WTC11 (cell line): ENCODE results near the gene USP11. TPM values are rescaled to one million over a fixed set of nuclear protein-coding genes. Genes with fewer than 3 reads are reported as not detected.
A peak's percentile ranks its signal among the peaks of the same experiment; 100 is the strongest.

Experiments used
- ATAC-seq: fragments of 200-7000 bp; cut with Tn5 transposase; 2 replicates; pipeline ENCODE4 v1.10.0; 2021; ENCODE audit warnings: mild to moderate bottlenecking, moderate library complexity
- CTCF ChIA-PET: fragments of 300-600 bp; sonication (Branson Sonifier 250); formaldehyde crosslinking; loops from one replicate; lab custom pipeline; 2021; ENCODE audit warnings: antibody characterized with exemption; lab: Charles Lee
- POLR2A ChIA-PET: fragments of 350-600 bp; sonication (Branson Sonifier 250); formaldehyde crosslinking; loops from one replicate; lab custom pipeline; 2021; ENCODE audit warnings: antibody characterized with exemption; lab: Charles Lee
- DNase-seq: peaks from one replicate; pipeline ENCODE4 v3.0.0; 2021; ENCODE audit warnings: low spot score
- H3K27ac Mint-ChIP-seq: 2 replicates; pipeline ENCODE4 v1.8.0; 2021; ENCODE audit warnings: mixed read lengths
- H3K27me3 Mint-ChIP-seq: 2 replicates; pipeline ENCODE4 v1.8.0; 2021; ENCODE audit warnings: low read depth, mild to moderate bottlenecking, moderate library complexity, mixed read lengths
- H3K36me3 Mint-ChIP-seq: 2 replicates; pipeline ENCODE4 v1.8.0; 2021; ENCODE audit warnings: mixed read lengths
- H3K4me1 Mint-ChIP-seq: 2 replicates; pipeline ENCODE4 v1.8.0; 2022; ENCODE audit warnings: mixed read lengths
- H3K4me3 Mint-ChIP-seq: 2 replicates; pipeline ENCODE4 v1.8.0; 2021; ENCODE audit warnings: mild to moderate bottlenecking, moderate library complexity, mixed read lengths
- H3K9me3 Mint-ChIP-seq: 2 replicates; pipeline ENCODE4 v1.8.0; 2021; ENCODE audit warnings: mixed read lengths
- CREM ChIP-seq: sonication (generic); formaldehyde crosslinking; IDR thresholded peaks from 2 replicates; pipeline ENCODE4 v1.8.1; 2022; ENCODE audit warnings: mild to moderate bottlenecking, missing genetic modification reagents, moderate library complexity
- ELF4 ChIP-seq: sonication (generic); formaldehyde crosslinking; IDR thresholded peaks from 2 replicates; pipeline ENCODE4 v1.8.1; 2022; ENCODE audit warnings: low read depth, mild to moderate bottlenecking, moderate library complexity, missing genetic modification reagents
- FOXK1 ChIP-seq: sonication (generic); formaldehyde crosslinking; IDR thresholded peaks from 2 replicates; pipeline ENCODE4 v1.8.0; 2022; ENCODE audit warnings: mild to moderate bottlenecking, moderate library complexity, missing genetic modification reagents
- GTF2I ChIP-seq: fragments of 250-450 bp; sonication (Bioruptor Pico); conservative IDR thresholded peaks from 2 replicates; pipeline ENCODE4 v1.4.0; 2021; ENCODE audit warnings: mild to moderate bottlenecking
- MYBL2 ChIP-seq: sonication (generic); formaldehyde crosslinking; IDR thresholded peaks from 2 replicates; pipeline ENCODE4 v1.8.1; 2023; ENCODE audit warnings: mild to moderate bottlenecking, moderate library complexity, missing genetic modification reagents
- PREB ChIP-seq: sonication (generic); formaldehyde crosslinking; IDR thresholded peaks from 2 replicates; pipeline ENCODE4 v1.8.1; 2022; ENCODE audit warnings: mild to moderate bottlenecking, missing genetic modification reagents, moderate library complexity, borderline replicate concordance
- PRRX2 ChIP-seq: fragments of 250-450 bp; sonication (Bioruptor Pico); IDR thresholded peaks from 2 replicates; pipeline ENCODE4 v1.8.0; 2021; ENCODE audit warnings: mild to moderate bottlenecking
- SMAD3 ChIP-seq: sonication (generic); formaldehyde crosslinking; IDR thresholded peaks from 2 replicates; pipeline ENCODE4 v1.8.0; 2022; ENCODE audit warnings: missing genetic modification reagents, mild to moderate bottlenecking, borderline replicate concordance
- SP1 ChIP-seq: sonication (generic); formaldehyde crosslinking; conservative IDR thresholded peaks from 2 replicates; pipeline ENCODE4 v1.8.1; 2022; ENCODE audit warnings: missing genetic modification reagents
- USF1 ChIP-seq: sonication (generic); formaldehyde crosslinking; IDR thresholded peaks from 2 replicates; pipeline ENCODE4 v1.8.0; 2022; ENCODE audit warnings: mild to moderate bottlenecking, missing genetic modification reagents
- USF2 ChIP-seq: sonication (generic); formaldehyde crosslinking; IDR thresholded peaks from 2 replicates; pipeline ENCODE4 v1.8.1; 2023; ENCODE audit warnings: mild to moderate bottlenecking, missing genetic modification reagents, moderate library complexity
- ZBTB43 ChIP-seq: sonication (generic); formaldehyde crosslinking; IDR thresholded peaks from 2 replicates; pipeline ENCODE4 v1.8.1; 2023; ENCODE audit warnings: mild to moderate bottlenecking, missing genetic modification reagents
- ZNF232 ChIP-seq: sonication (generic); formaldehyde crosslinking; IDR thresholded peaks from 2 replicates; pipeline ENCODE4 v1.8.0; 2022; ENCODE audit warnings: mild to moderate bottlenecking, missing genetic modification reagents
- ZNF416 ChIP-seq: fragments of 250-450 bp; sonication (Bioruptor Pico); IDR thresholded peaks from 2 replicates; pipeline ENCODE4 v1.9.0; 2021; ENCODE audit warnings: mild to moderate bottlenecking, inconsistent platforms
- ZNF425 ChIP-seq: fragments of 250-450 bp; sonication (Bioruptor Pico); conservative IDR thresholded peaks from 2 replicates; pipeline ENCODE4 v1.9.0; 2021; ENCODE audit warnings: mild to moderate bottlenecking
- total RNA-seq: library from RNA; stranded (reverse); gene quantifications from 3 replicates; pipeline ENCODE4 v1.2.3, GENCODE V29; 2021
- TF ChIP-seq, protein P1 (sequence below): sonication (generic); formaldehyde crosslinking; IDR thresholded peaks from 2 replicates; pipeline ENCODE4 v1.8.0; 2022; ENCODE audit warnings: mild to moderate bottlenecking, missing genetic modification reagents
- TF ChIP-seq, protein P2 (sequence below): fragments of 250-450 bp; sonication (Bioruptor Pico); IDR thresholded peaks from 2 replicates; pipeline ENCODE4 v1.8.0; 2021; ENCODE audit warnings: mild to moderate bottlenecking
- TF ChIP-seq, protein P3 (sequence below): sonication (generic); formaldehyde crosslinking; IDR thresholded peaks from 2 replicates; pipeline ENCODE4 v1.8.0; 2022; ENCODE audit warnings: missing genetic modification reagents

Gene USP11
- total RNA-seq, 1 experiment from 2014 or later, result 86.8 TPM

- TF ChIP-seq GTF2I (peak; percentile 70; the same call in 1 of the 2 replicates), MYBL2 (CRISPR knock-in tag) (0 out of 2 replicates have a peak, but pooled peaks have one; percentile 20), USF2 (CRISPR knock-in tag) (peak; percentile 63; the same call in 1 of the 2 replicates), ZNF416 (CRISPR knock-in tag) (no peak), ZNF425 (CRISPR knock-in tag) (no peak), CREM (CRISPR knock-in tag) (0 out of 2 replicates have a peak, but pooled peaks have one; percentile 10), FOXK1 (CRISPR knock-in tag) (0 out of 2 replicates have a peak, but pooled peaks have one; percentile 54), SP1 (CRISPR knock-in tag) (peak; percentile 51), USF1 (CRISPR knock-in tag) (peak; percentile 36; the same call in 1 of the 2 replicates)
- TF ChIP-seq, protein P1, sequence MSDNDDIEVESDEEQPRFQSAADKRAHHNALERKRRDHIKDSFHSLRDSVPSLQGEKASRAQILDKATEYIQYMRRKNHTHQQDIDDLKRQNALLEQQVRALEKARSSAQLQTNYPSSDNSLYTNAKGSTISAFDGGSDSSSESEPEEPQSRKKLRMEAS (CRISPR knock-in tag), result peak; percentile 86
- H3K4me3 Mint-ChIP-seq, result peak overlapping the region; percentile 91
- peak overlapping the region; percentile 63; the same call in 1 of the 2 replicates for H3K27ac Mint-ChIP-seq
- DNase-seq, result peak; percentile 86
- POLR2A ChIA-PET, result interaction anchor here (0.8 to 1.4 kb wide), 8 partner anchors 10 to 333 kb away, joined by 3 to 9 read pairs (median 3); partner anchors contain the start of genes CDK16, NDUFB11 and RBM10
- CTCF ChIA-PET, result interaction anchor here (0.6 to 1.9 kb wide), 3 partner anchors 193 to 333 kb away, joined by 6 read pairs; no protein-coding TSS in a partner anchor
- H3K9me3 Mint-ChIP-seq, result no peaks in the 10 kb centered on the region
- H3K36me3 Mint-ChIP-seq, result peaks cover 3% of the 10 kb centered on the region
- H3K4me1 Mint-ChIP-seq, result peaks cover 28% of the 10 kb centered on the region
- H3K27me3 Mint-ChIP-seq, result no peaks in the 10 kb centered on the region
- ATAC-seq, result peak; percentile 75
These were observed 42.2 kb upstream of the USP11 start for GRCh38 chrX:47190445-47191269.

GRCh38 chrX:47191331-47191730, 41.5 kb upstream of the USP11 start:
- TF ChIP-seq ZBTB43 (CRISPR knock-in tag) (no peak), SMAD3 (no peak), ZNF232 (CRISPR knock-in tag) (no peak), PREB (CRISPR knock-in tag) (no peak), ELF4 (CRISPR knock-in tag) (no peak), PRRX2 (CRISPR knock-in tag) (no peak)
- TF ChIP-seq, protein P2, sequence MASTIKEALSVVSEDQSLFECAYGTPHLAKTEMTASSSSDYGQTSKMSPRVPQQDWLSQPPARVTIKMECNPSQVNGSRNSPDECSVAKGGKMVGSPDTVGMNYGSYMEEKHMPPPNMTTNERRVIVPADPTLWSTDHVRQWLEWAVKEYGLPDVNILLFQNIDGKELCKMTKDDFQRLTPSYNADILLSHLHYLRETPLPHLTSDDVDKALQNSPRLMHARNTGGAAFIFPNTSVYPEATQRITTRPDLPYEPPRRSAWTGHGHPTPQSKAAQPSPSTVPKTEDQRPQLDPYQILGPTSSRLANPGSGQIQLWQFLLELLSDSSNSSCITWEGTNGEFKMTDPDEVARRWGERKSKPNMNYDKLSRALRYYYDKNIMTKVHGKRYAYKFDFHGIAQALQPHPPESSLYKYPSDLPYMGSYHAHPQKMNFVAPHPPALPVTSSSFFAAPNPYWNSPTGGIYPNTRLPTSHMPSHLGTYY (CRISPR knock-in tag), result no peak
- TF ChIP-seq, protein P3, sequence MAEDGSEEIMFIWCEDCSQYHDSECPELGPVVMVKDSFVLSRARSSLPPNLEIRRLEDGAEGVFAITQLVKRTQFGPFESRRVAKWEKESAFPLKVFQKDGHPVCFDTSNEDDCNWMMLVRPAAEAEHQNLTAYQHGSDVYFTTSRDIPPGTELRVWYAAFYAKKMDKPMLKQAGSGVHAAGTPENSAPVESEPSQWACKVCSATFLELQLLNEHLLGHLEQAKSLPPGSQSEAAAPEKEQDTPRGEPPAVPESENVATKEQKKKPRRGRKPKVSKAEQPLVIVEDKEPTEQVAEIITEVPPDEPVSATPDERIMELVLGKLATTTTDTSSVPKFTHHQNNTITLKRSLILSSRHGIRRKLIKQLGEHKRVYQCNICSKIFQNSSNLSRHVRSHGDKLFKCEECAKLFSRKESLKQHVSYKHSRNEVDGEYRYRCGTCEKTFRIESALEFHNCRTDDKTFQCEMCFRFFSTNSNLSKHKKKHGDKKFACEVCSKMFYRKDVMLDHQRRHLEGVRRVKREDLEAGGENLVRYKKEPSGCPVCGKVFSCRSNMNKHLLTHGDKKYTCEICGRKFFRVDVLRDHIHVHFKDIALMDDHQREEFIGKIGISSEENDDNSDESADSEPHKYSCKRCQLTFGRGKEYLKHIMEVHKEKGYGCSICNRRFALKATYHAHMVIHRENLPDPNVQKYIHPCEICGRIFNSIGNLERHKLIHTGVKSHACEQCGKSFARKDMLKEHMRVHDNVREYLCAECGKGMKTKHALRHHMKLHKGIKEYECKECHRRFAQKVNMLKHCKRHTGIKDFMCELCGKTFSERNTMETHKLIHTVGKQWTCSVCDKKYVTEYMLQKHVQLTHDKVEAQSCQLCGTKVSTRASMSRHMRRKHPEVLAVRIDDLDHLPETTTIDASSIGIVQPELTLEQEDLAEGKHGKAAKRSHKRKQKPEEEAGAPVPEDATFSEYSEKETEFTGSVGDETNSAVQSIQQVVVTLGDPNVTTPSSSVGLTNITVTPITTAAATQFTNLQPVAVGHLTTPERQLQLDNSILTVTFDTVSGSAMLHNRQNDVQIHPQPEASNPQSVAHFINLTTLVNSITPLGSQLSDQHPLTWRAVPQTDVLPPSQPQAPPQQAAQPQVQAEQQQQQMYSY (CRISPR knock-in tag), result no peak
- ATAC-seq, result no peak

More at GRCh38 chrX:47191331-47191730, 41.5 kb upstream of the USP11 start:
- Mint-ChIP-seq H3K36me3 (peaks cover 7% of the 10 kb centered on the region), H3K27ac (peak overlapping the region; percentile 63; the same call in 1 of the 2 replicates), H3K4me3 (peak overlapping the region; percentile 91), H3K4me1 (peaks cover 35% of the 10 kb centered on the region), H3K9me3 (no peaks in the 10 kb centered on the region), H3K27me3 (no peaks in the 10 kb centered on the region)
- peak; percentile 17 for DNase-seq
- ChIA-PET POLR2A (interaction anchor here (0.9 to 1.4 kb wide), 7 partner anchors 9 to 332 kb away, joined by 3 to 9 read pairs (median 3); partner anchors contain the start of genes NDUFB11 and RBM10), CTCF (interaction anchor here (1.5 to 1.9 kb wide), 2 partner anchors 194 to 332 kb away, joined by 6 read pairs; no protein-coding TSS in a partner anchor)
